ENCODE results near the gene ZNF668. TPM values are rescaled to one million over a fixed set of nuclear protein-coding genes. Genes with fewer than 3 reads are reported as not detected.

Gene ZNF668
- total and polyA plus RNA-seq, 2 of the 13 experiments (the other 11 are each of a cell fraction or from before 2014, with no cell fraction given), result 3.8 to 9.8 TPM

DNA sequence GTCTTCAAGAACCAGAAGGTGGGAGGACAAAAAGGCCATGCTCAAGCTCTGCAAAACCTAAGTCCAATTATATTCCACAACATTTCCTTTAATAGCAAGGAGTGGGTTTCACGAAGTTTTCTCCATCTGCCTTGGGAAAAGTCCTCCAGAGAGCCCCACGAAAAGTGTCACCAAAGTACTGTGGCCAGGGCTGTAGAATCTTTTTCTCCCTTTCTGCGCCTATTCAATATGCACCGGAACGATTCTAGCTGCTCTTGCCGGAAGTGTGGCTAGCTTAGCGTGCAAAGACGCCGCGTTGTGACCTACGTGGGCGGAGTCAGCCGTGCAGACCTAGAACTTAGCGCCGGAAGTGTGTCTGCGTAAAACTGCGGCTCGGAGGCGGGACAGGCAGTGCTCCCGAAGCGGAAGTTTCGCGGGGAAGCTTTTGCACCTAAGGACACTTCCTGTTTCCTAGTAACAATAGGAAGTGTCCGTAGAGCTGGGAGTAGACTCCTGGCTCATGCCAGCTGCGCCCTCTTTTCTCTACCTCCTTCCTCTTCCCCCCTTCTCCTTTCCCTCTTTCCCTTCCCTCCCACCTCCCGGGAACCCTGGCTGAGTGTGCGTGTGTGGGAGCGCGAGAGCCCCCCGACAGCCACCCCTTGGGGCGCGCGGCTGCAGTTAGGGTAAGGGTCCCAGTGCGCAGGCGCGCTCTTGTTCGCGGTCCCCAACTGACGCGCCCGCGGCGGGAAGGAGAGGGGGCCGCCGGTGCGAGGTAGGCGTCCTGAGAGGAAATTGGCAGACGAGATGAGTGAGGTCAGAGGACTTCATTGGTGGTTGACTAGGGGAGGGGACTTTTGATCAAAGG is at the start of gene ZNF668, which contains the start of gene ZNF646 (continued):
- TF ChIP-seq KLF12 (CRISPR knock-in tag; IDR thresholded peaks at IDR 0.05; ENCODE audit: borderline replicate concordance) (peak; percentile 84), KMT2B (CRISPR knock-in tag; IDR thresholded peaks at IDR 0.05) (peak; percentile 86), PRPF4 (IDR thresholded peaks at IDR 0.05; ENCODE audit: low read depth, low read length, poor library complexity, severe bottlenecking) (no peak), KMT2A (CRISPR knock-in tag; IDR thresholded peaks at IDR 0.05) (peak; percentile 85), NFYC (CRISPR knock-in tag; IDR thresholded peaks at IDR 0.05) (peak; percentile 62), HDAC6 (IDR thresholded peaks at IDR 0.05; ENCODE audit: low read depth, low read length) (no peak), ZNF562 (CRISPR knock-in tag; IDR thresholded peaks at IDR 0.05; ENCODE audit: borderline replicate concordance) (no peak), POLR2AphosphoS2 (IDR thresholded peaks at IDR 0.05; ENCODE audit: low read depth, low read length) (peak; percentile 68; the same call in 1 of the 2 replicates), THAP11 (CRISPR knock-in tag; IDR thresholded peaks at IDR 0.05) (peak; percentile 96), PHF21A (CRISPR knock-in tag; IDR thresholded peaks at IDR 0.05) (peak; percentile 85; the same call in 1 of the 2 replicates), RXRB (CRISPR knock-in tag; IDR thresholded peaks at IDR 0.05; ENCODE audit: borderline replicate concordance) (peak; percentile 78)
- TF ChIP-seq, protein P1, sequence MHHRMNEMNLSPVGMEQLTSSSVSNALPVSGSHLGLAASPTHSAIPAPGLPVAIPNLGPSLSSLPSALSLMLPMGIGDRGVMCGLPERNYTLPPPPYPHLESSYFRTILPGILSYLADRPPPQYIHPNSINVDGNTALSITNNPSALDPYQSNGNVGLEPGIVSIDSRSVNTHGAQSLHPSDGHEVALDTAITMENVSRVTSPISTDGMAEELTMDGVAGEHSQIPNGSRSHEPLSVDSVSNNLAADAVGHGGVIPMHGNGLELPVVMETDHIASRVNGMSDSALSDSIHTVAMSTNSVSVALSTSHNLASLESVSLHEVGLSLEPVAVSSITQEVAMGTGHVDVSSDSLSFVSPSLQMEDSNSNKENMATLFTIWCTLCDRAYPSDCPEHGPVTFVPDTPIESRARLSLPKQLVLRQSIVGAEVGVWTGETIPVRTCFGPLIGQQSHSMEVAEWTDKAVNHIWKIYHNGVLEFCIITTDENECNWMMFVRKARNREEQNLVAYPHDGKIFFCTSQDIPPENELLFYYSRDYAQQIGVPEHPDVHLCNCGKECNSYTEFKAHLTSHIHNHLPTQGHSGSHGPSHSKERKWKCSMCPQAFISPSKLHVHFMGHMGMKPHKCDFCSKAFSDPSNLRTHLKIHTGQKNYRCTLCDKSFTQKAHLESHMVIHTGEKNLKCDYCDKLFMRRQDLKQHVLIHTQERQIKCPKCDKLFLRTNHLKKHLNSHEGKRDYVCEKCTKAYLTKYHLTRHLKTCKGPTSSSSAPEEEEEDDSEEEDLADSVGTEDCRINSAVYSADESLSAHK (CRISPR knock-in tag; IDR thresholded peaks at IDR 0.05; ENCODE audit: borderline replicate concordance), result no peak
- TF ChIP-seq, protein P2, sequence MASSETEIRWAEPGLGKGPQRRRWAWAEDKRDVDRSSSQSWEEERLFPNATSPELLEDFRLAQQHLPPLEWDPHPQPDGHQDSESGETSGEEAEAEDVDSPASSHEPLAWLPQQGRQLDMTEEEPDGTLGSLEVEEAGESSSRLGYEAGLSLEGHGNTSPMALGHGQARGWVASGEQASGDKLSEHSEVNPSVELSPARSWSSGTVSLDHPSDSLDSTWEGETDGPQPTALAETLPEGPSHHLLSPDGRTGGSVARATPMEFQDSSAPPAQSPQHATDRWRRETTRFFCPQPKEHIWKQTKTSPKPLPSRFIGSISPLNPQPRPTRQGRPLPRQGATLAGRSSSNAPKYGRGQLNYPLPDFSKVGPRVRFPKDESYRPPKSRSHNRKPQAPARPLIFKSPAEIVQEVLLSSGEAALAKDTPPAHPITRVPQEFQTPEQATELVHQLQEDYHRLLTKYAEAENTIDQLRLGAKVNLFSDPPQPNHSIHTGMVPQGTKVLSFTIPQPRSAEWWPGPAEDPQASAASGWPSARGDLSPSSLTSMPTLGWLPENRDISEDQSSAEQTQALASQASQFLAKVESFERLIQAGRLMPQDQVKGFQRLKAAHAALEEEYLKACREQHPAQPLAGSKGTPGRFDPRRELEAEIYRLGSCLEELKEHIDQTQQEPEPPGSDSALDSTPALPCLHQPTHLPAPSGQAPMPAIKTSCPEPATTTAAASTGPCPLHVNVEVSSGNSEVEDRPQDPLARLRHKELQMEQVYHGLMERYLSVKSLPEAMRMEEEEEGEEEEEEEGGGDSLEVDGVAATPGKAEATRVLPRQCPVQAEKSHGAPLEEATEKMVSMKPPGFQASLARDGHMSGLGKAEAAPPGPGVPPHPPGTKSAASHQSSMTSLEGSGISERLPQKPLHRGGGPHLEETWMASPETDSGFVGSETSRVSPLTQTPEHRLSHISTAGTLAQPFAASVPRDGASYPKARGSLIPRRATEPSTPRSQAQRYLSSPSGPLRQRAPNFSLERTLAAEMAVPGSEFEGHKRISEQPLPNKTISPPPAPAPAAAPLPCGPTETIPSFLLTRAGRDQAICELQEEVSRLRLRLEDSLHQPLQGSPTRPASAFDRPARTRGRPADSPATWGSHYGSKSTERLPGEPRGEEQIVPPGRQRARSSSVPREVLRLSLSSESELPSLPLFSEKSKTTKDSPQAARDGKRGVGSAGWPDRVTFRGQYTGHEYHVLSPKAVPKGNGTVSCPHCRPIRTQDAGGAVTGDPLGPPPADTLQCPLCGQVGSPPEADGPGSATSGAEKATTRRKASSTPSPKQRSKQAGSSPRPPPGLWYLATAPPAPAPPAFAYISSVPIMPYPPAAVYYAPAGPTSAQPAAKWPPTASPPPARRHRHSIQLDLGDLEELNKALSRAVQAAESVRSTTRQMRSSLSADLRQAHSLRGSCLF (CRISPR knock-in tag; IDR thresholded peaks at IDR 0.05; ENCODE audit: borderline replicate concordance), result no peak
- TF ChIP-seq, protein P3, sequence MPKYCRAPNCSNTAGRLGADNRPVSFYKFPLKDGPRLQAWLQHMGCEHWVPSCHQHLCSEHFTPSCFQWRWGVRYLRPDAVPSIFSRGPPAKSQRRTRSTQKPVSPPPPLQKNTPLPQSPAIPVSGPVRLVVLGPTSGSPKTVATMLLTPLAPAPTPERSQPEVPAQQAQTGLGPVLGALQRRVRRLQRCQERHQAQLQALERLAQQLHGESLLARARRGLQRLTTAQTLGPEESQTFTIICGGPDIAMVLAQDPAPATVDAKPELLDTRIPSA (CRISPR knock-in tag; IDR thresholded peaks at IDR 0.05; ENCODE audit: borderline replicate concordance), result no peak
- TF ChIP-seq, protein P4, sequence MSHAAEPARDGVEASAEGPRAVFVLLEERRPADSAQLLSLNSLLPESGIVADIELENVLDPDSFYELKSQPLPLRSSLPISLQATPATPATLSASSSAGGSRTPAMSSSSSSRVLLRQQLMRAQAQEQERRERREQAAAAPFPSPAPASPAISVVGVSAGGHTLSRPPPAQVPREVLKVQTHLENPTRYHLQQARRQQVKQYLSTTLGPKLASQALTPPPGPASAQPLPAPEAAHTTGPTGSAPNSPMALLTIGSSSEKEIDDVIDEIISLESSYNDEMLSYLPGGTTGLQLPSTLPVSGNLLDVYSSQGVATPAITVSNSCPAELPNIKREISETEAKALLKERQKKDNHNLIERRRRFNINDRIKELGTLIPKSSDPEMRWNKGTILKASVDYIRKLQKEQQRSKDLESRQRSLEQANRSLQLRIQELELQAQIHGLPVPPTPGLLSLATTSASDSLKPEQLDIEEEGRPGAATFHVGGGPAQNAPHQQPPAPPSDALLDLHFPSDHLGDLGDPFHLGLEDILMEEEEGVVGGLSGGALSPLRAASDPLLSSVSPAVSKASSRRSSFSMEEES (CRISPR knock-in tag; IDR thresholded peaks at IDR 0.05), result peak; percentile 7; the same call in 1 of the 2 replicates
- TF ChIP-seq, protein P5, sequence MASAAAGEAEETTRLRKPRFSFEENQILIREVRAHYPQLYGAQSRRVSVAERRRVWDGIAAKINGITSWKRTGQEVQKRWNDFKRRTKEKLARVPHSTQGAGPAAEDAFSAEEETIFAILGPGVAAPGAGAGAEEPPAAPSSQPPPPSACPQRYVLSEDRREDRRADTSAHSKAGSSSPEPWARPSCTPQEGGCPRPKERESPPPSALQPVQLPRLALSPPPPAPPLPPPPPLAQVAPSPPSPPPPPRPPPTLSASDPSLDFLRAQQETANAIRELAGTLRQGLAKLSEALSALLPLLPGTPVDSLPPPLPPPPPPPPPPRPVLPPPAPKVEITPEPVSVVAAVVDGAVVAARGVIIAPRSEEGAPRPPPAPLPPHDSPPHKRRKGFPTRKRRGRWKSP (CRISPR knock-in tag; IDR thresholded peaks at IDR 0.05), result peak; percentile 72; the same call in 1 of the 2 replicates
- TF ChIP-seq, protein P6, sequence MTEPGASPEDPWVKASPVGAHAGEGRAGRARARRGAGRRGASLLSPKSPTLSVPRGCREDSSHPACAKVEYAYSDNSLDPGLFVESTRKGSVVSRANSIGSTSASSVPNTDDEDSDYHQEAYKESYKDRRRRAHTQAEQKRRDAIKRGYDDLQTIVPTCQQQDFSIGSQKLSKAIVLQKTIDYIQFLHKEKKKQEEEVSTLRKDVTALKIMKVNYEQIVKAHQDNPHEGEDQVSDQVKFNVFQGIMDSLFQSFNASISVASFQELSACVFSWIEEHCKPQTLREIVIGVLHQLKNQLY (CRISPR knock-in tag; IDR thresholded peaks at IDR 0.05), result peak; percentile 58

Data from HepG2 (cell line).